Measurements from ENCODE around the gene HEXB.
A peak's percentile ranks its signal among the peaks of the same experiment; 100 is the strongest.

HEXB gene

DNA sequence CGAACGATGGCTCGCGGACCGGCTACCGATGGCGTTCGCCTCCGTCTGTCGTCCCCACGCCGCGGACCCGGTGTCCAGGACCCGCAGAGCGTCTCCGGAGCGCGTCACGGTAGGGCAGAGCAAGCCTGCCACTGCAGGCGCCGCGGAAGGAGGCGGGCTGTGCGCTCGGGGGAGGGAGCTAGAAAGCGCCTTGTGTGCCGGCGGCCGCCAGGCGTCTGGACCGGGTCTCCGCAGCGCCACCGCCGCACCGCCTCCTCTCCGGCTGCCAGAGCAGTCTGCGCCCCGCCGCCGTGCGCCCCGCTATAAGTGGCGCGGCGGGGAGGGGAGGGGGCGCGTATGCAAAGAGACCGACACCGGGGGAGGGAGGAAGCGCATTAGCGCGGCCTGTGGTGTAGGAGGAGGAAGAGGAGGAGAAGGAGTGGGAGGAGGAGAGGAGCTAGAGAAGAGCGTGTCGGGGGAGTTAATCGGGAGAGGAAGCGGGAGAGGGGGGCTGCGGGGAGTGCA is 44.5 kb upstream of the HEXB start, which contains the start of gene ENC1:
TSS of gene ENC1 (minus strand) at position 279 of the 504 bp plus-strand sequence. CDS start 4,243 bp downstream, outside the sequence.
- peak; percentile 77 for DNase-seq (ENCODE audit: low spot score)
- in situ Hi-C loops (cut with MboI; ENCODE audit: low sequenced_read_pairs, unreplicated experiment): loop anchor here (10.0 kb wide), 1 partner anchor 596 kb away; no protein-coding TSS in a partner anchor
- TF ChIP-seq, protein P1, sequence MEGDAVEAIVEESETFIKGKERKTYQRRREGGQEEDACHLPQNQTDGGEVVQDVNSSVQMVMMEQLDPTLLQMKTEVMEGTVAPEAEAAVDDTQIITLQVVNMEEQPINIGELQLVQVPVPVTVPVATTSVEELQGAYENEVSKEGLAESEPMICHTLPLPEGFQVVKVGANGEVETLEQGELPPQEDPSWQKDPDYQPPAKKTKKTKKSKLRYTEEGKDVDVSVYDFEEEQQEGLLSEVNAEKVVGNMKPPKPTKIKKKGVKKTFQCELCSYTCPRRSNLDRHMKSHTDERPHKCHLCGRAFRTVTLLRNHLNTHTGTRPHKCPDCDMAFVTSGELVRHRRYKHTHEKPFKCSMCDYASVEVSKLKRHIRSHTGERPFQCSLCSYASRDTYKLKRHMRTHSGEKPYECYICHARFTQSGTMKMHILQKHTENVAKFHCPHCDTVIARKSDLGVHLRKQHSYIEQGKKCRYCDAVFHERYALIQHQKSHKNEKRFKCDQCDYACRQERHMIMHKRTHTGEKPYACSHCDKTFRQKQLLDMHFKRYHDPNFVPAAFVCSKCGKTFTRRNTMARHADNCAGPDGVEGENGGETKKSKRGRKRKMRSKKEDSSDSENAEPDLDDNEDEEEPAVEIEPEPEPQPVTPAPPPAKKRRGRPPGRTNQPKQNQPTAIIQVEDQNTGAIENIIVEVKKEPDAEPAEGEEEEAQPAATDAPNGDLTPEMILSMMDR (IDR thresholded peaks at IDR 0.05; ENCODE audit: borderline replicate concordance, control extremely low read depth, extremely low read depth, insufficient read depth, missing control alignments): peak; percentile 32

DNA sequence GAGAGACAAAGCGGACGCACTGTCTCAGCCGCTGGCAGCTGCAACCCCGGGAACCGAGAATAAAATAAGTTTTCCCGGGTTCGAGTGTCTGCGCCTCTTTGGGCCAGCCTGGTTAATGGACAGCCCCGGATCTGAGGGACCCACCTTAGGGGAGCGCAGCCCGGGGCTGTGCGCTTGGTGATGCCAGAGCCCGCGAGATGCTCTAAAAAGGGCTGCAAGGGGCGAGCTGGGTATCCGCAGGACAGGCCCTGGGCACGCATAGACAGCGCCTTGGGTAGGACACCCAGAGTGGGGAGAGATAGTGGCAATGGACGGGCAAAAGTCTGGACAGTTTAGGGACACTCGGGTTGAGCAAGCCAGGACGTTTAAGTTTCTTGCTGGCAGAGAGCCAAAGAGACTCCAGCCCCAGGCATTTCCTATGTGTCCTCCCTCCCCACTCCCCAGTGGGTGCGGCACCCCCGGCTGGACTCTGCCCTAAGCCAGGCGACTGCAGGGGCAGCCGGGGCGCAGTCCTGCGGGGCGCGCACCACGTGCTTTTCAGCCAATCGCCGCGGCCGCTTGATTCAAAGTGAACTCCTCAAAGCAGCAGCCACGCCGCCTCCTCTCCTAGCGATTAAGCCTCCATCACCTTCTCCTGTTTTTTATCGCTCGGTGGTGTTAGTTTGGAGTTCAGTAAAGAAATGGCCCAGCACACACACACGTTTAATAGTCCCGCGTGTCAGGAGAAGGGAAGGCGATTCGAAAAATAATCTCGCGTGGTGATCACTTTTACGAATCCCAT is 43.9 kb upstream of the HEXB start:
- in situ Hi-C loops (cut with MboI; ENCODE audit: low sequenced_read_pairs, unreplicated experiment): loop anchor here (10.0 kb wide), 1 partner anchor 596 kb away; no protein-coding TSS in a partner anchor
- DNase-seq (ENCODE audit: low spot score): peak; percentile 46
- TF ChIP-seq, protein P1 (IDR thresholded peaks at IDR 0.05; ENCODE audit: borderline replicate concordance, control extremely low read depth, extremely low read depth, insufficient read depth, missing control alignments): no peak

DNA sequence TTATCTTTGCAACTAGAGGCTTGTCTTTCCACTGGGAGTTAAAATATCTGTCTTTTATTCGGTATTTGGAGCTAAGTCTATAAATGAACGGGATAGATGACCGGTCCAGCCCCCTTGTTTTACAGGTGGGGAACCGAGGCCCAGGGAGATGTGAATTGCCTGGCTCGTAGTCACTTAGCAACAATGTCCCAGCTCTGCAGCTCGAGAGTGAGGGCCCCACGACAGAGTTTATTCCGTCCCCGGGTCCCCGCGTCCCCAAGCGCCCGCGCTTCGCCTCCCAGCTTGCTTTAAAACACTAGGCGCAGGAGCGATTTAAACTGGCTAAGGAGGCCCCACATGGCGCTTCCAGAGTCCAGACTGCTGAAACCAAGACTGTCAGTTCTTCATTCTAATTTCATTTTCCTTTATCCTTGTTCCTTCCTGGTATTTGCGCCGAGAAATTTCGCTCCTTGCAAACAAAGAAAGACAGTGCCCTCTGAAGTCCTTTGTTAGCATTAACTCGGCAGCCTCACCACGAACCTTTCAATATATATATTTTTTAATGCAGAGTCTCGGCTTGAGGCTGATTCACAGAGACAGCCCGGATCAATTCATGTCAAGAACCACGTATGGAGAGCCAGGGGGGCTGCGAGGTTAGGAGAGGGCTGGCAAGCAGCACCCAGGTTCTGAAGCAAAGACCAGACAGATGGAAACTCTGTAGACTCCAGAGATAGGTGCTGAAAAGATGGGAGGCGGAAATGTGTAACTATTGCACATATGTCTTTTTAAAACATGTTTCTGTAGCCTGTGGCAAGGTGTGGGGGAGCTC is 43.1 kb upstream of the HEXB start:
- in situ Hi-C loops (cut with MboI; ENCODE audit: low sequenced_read_pairs, unreplicated experiment): loop anchor here (10.0 kb wide), 1 partner anchor 597 kb away; no protein-coding TSS in a partner anchor
- TF ChIP-seq, protein P1 (IDR thresholded peaks at IDR 0.05; ENCODE audit: borderline replicate concordance, control extremely low read depth, extremely low read depth, insufficient read depth, missing control alignments): peak; percentile 40
- peak; percentile 31 for DNase-seq (ENCODE audit: low spot score)

DNA sequence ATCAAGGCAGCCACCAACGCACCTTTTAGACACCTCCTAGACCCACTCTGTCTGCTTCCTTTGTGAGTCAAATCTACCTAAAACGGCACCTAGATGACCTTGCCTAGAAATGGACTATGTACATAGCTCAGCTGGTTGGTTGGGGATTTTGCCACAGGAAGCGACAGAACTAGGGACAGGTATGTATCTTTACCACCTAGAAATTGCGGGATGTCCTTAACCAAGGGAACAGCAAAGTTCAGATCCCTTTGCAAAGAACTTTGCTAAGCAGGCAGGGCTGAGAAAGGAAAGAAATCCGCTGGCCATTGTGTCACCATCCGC is 42.5 kb upstream of the HEXB start:
- no peak for DNase-seq (ENCODE audit: low spot score)
- in situ Hi-C loops (cut with MboI; ENCODE audit: low sequenced_read_pairs, unreplicated experiment): loop anchor here (10.0 kb wide), 1 partner anchor 598 kb away; no protein-coding TSS in a partner anchor
- TF ChIP-seq, protein P1 (IDR thresholded peaks at IDR 0.05; ENCODE audit: borderline replicate concordance, control extremely low read depth, extremely low read depth, insufficient read depth, missing control alignments): no peak

DNA sequence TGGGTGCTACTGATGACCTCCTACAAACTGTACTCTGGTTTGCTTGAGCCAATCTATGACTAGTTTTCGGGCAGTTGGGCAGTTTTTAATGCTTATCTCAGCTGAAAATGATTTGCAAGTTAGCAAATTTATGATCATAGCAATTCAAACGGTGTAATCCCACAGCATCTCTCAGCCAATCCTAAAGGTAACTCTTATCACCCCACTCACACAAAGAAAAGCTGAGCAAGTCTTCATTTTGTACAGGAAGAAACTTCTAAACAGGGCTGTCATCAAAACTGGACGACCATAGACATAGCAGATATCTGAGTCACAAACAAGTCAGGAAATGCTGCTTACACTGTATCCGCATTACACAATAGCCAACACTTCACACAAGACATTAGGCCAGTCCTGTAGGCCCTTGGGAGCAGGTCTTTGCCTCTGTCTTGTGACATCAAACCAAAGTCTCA is 41.9 kb upstream of the HEXB start:
- DNase-seq (ENCODE audit: low spot score): no peak
- TF ChIP-seq, protein P1 (IDR thresholded peaks at IDR 0.05; ENCODE audit: borderline replicate concordance, control extremely low read depth, extremely low read depth, insufficient read depth, missing control alignments): no peak
- in situ Hi-C loops (cut with MboI; ENCODE audit: low sequenced_read_pairs, unreplicated experiment): loop anchor here (10.0 kb wide), 1 partner anchor 598 kb away; no protein-coding TSS in a partner anchor

DNA sequence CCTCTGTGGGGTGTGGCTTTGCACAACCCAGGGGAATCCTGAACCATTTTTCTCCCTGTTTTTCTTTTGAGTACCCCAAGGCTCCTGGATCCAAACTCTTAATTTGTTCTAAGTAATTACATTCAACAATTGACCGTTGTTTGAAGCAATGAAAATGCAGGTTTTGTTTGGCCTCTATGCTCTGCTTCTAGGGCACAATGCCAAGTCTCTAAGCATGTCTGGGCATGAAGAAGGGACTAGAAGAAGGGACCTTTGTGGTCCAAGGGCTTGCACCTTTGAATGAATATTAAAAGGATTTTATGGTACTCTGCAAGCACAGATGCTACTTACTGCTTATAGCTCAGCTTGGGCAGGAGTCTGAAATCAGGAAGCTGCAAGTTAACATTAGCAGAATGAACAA is 37.9 kb upstream of the HEXB start:
- TF ChIP-seq, protein P1 (IDR thresholded peaks at IDR 0.05; ENCODE audit: borderline replicate concordance, control extremely low read depth, extremely low read depth, insufficient read depth, missing control alignments): no peak
- in situ Hi-C loops (cut with MboI; ENCODE audit: low sequenced_read_pairs, unreplicated experiment): loop anchor here (5.0 to 10.0 kb wide), 2 partner anchors 602 to 745 kb away; no protein-coding TSS in a partner anchor
- no peak for DNase-seq (ENCODE audit: low spot score)
